Gastroesophageal sphincter (tissue), 4 donors: ENCODE data around the gene CEBPB. TPM values are rescaled to one million over a fixed set of nuclear protein-coding genes. Genes with fewer than 3 reads are reported as not detected.

Source experiments
- ATAC-seq: fragments of 150-250 bp; one replicate; pipeline ENCODE4 v1.9.1; 2016; ENCODE audit warnings: mild to moderate bottlenecking, moderate library complexity
- H3K27ac ChIP-seq, 4 donors: fragments of 200-600 bp; sonication (generic) in 3 of 4; 1 replicate in 3 of 4; 2 replicates in 1 of 4; pipeline ENCODE4 v1.5.1; 2016 to 2019
- H3K27me3 ChIP-seq: fragments of 200-600 bp; sonication (generic); one replicate; pipeline ENCODE4 v1.5.1; 2019
- H3K36me3 ChIP-seq, 2 donors: fragments of 200-600 bp; sonication (generic); one replicate each; pipeline ENCODE4 v1.5.1; 2019; ENCODE audit warnings: control low read depth in 1 of 2
- H3K4me1 ChIP-seq, 3 donors: fragments of 200-600 bp; sonication (generic); 1 replicate in 2 of 3; 2 replicates in 1 of 3; pipeline ENCODE4 v1.5.1; 2016 to 2019; ENCODE audit warnings: control low read depth in 2 of 3
- H3K4me3 ChIP-seq, 2 donors: fragments of 200-600 bp; sonication (generic); one replicate each; pipeline ENCODE4 v1.5.1; 2019; ENCODE audit warnings: mild to moderate bottlenecking in 1 of 2, moderate library complexity in 1 of 2
- H3K9me3 ChIP-seq, 3 donors: fragments of 200-600 bp; sonication (generic); one replicate each; pipeline ENCODE4 v1.5.1; 2017 to 2019; ENCODE audit warnings: control low read depth in 2 of 3
- EP300 ChIP-seq: sonication (generic); formaldehyde crosslinking; IDR thresholded peaks from one replicate; pipeline ENCODE4 v1.6.1; 2017; ENCODE audit warnings: antibody characterized with exemption, mild to moderate bottlenecking
- POLR2A ChIP-seq, 2 donors: fragments of 450-650 bp; IDR thresholded peaks; one replicate each; pipeline ENCODE4 v1.6.1; 2017; ENCODE audit warnings: antibody characterized with exemption in 2 of 2, mild to moderate bottlenecking in 2 of 2, moderate library complexity in 1 of 2
- POLR2AphosphoS5 ChIP-seq: sonication (generic); formaldehyde crosslinking; IDR thresholded peaks from one replicate; pipeline ENCODE4 v1.6.1; 2017; ENCODE audit warnings: antibody characterized with exemption
- WGBS, 2 donors: methylation state at CpG; one replicate each; pipeline ENCODE4 v1.1.5; 2018; ENCODE audit warnings: low coverage in 1 of 2; 5-methylcytosine and 5-hydroxymethylcytosine counted together
- total RNA-seq, 4 donors: library from RNA; depleted of rRNA; stranded (reverse); fragments of >200 nt; gene quantifications; one replicate each; pipeline ENCODE4 v1.1.0, GENCODE V29; 2016
- TF ChIP-seq, protein P1 (sequence below), 4 experiments: fragments of 200-600 bp in 2 of 4; fragments of 450-650 bp in 2 of 4; sonication (generic) in 1 of 4; IDR thresholded peaks; one replicate each; pipeline ENCODE4 v1.5.1; 2017 to 2019; ENCODE audit warnings: antibody characterized with exemption in 4 of 4, mild to moderate bottlenecking in 2 of 4, moderate library complexity in 2 of 4

CEBPB gene
- total RNA-seq, 4 donors from 2014 or later = 85.2 to 125 (median 108) TPM

- H3K27me3 ChIP-seq = no peaks in the 10 kb centered on the region
- H3K9me3 ChIP-seq = no peaks in the 10 kb centered on the region
- H3K27ac ChIP-seq = peak overlapping the region in 3 of 4 donors; percentile 32 to 60 (median 48)
- WGBS, 2 donors = 35 to 53% methylated on average over 2 to 4 of the region's 4 CpGs
- TF ChIP-seq, protein P1, sequence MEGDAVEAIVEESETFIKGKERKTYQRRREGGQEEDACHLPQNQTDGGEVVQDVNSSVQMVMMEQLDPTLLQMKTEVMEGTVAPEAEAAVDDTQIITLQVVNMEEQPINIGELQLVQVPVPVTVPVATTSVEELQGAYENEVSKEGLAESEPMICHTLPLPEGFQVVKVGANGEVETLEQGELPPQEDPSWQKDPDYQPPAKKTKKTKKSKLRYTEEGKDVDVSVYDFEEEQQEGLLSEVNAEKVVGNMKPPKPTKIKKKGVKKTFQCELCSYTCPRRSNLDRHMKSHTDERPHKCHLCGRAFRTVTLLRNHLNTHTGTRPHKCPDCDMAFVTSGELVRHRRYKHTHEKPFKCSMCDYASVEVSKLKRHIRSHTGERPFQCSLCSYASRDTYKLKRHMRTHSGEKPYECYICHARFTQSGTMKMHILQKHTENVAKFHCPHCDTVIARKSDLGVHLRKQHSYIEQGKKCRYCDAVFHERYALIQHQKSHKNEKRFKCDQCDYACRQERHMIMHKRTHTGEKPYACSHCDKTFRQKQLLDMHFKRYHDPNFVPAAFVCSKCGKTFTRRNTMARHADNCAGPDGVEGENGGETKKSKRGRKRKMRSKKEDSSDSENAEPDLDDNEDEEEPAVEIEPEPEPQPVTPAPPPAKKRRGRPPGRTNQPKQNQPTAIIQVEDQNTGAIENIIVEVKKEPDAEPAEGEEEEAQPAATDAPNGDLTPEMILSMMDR (IDR thresholded peaks at IDR 0.05) = no peak
- TF ChIP-seq POLR2AphosphoS5 = peak; percentile 62
- peaks cover 0 to 50% of the 10 kb centered on the region in 2 donors for H3K36me3 ChIP-seq
- peak; percentile 91 for ATAC-seq
- H3K4me1 ChIP-seq = peaks cover 0 to 97% (median 19%) of the 10 kb centered on the region in 3 donors
- no peak overlapping the region for H3K4me3 ChIP-seq
These were observed 46.3 kb upstream of the CEBPB start for GRCh38 chr20:50144362-50144761.

- Histone ChIP-seq H3K36me3 (peaks cover 0 to 40% of the 10 kb centered on the region in 2 donors), H3K4me3 (no peak overlapping the region), H3K27me3 (no peaks in the 10 kb centered on the region), H3K4me1 (peaks cover 0 to 97% (median 31%) of the 10 kb centered on the region in 3 donors), H3K27ac (peak overlapping the region in 1 of 4 donors; percentile 50), H3K9me3 (no peaks in the 10 kb centered on the region)
- no peak for ATAC-seq
- WGBS, 2 donors = 83 to 87% methylated on average over 1 to 6 of the region's 6 CpGs
- TF ChIP-seq, protein P1 (IDR thresholded peaks at IDR 0.05) = no peak
- TF ChIP-seq POLR2A (IDR thresholded peaks at IDR 0.05) = no peak
- TF ChIP-seq EP300 = no peak
- TF ChIP-seq POLR2AphosphoS5 = no peak
These were observed 45.1 kb upstream of the CEBPB start for GRCh38 chr20:50145566-50145965.

GRCh38 chr20:50146214-50146613 lies 44.4 kb upstream of the CEBPB start:
- TF ChIP-seq POLR2AphosphoS5 = no peak
- TF ChIP-seq POLR2A (IDR thresholded peaks at IDR 0.05) = no peak
- TF ChIP-seq, protein P1 (IDR thresholded peaks at IDR 0.05) = no peak
- no peak for TF ChIP-seq EP300
- no peak overlapping the region for H3K4me3 ChIP-seq
- peak overlapping the region in 2 of 4 donors; percentile 50 to 74 for H3K27ac ChIP-seq
- no peak for ATAC-seq
- H3K36me3 ChIP-seq = peaks cover 0 to 33% of the 10 kb centered on the region in 2 donors
- no peaks in the 10 kb centered on the region for H3K27me3 ChIP-seq
- 58 to 83% methylated on average over 1 to 2 of the region's 6 CpGs for WGBS, 2 donors
- peaks cover 0 to 99% (median 37%) of the 10 kb centered on the region in 3 donors for H3K4me1 ChIP-seq
- H3K9me3 ChIP-seq = no peaks in the 10 kb centered on the region

GRCh38 chr20:50146732-50147662 lies 43.6 kb upstream of the CEBPB start:
- ATAC-seq = no peak
- Histone ChIP-seq H3K27me3 (no peaks in the 10 kb centered on the region), H3K4me1 (peaks cover 4 to 99% (median 44%) of the 10 kb centered on the region in 3 donors), H3K27ac (peak overlapping the region in 3 of 4 donors; percentile 40 to 74 (median 50)), H3K4me3 (no peak overlapping the region), H3K9me3 (no peaks in the 10 kb centered on the region), H3K36me3 (peaks cover 0 to 26% of the 10 kb centered on the region in 2 donors)
- WGBS, 2 donors = 64 to 73% methylated on average over 9 of the region's 17 CpGs
- TF ChIP-seq, protein P1 (IDR thresholded peaks at IDR 0.05) = no peak
- TF ChIP-seq POLR2A (IDR thresholded peaks at IDR 0.05) = no peak
- no peak for TF ChIP-seq EP300
